MM.1S (cell line): ENCODE data around the gene FBXL19.
A peak's percentile ranks its signal among the peaks of the same experiment; 100 is the strongest.

Experiments used
- DNase-seq: peaks from one replicate; pipeline ENCODE4 v3.0.0-alpha.2; 2015
- H2AFZ ChIP-seq: fragments of 300-600 bp; sonication (generic); 2 replicates; pipeline ENCODE4 v1.6.0; 2016; ENCODE audit warnings: antibody characterized with exemption, low read length
- H3F3A ChIP-seq: fragments of 300-600 bp; sonication (generic); 2 replicates; pipeline ENCODE4 v1.6.1; 2016; ENCODE audit warnings: mild to moderate bottlenecking, antibody characterized with exemption, low read length, moderate library complexity, mixed read lengths; ENCODE audit not compliant: insufficient read depth
- H3K27ac ChIP-seq: fragments of 300-600 bp; sonication (generic); 2 replicates; pipeline ENCODE4 v1.5.1; 2016; ENCODE audit warnings: mild to moderate bottlenecking, low read length
- H3K27me3 ChIP-seq: fragments of 300-600 bp; sonication (generic); replicated peaks from 2 replicates; pipeline ENCODE4 v1.6.0; 2016; ENCODE audit warnings: low read length; ENCODE audit not compliant: insufficient read depth
- H3K36me3 ChIP-seq: fragments of 300-600 bp; sonication (generic); replicated peaks from 2 replicates; pipeline ENCODE4 v1.6.1; 2016; ENCODE audit warnings: mild to moderate bottlenecking, low read length, mixed read lengths; ENCODE audit not compliant: insufficient read depth
- H3K4me1 ChIP-seq: fragments of 300-600 bp; sonication (generic); 2 replicates; pipeline ENCODE4 v1.6.1; 2016; ENCODE audit warnings: low read length, mixed read lengths
- H3K4me2 ChIP-seq: fragments of 300-600 bp; sonication (generic); 2 replicates; pipeline ENCODE4 v1.6.0; 2016; ENCODE audit warnings: low read depth, low read length
- H3K4me3 ChIP-seq: fragments of 300-600 bp; sonication (generic); 2 replicates; pipeline ENCODE4 v1.5.1; 2016; ENCODE audit warnings: low read length, mixed read lengths
- H3K79me2 ChIP-seq: fragments of 300-600 bp; sonication (generic); 2 replicates; pipeline ENCODE4 v1.6.1; 2016; ENCODE audit warnings: mixed run types, low read length, mixed read lengths
- H3K9ac ChIP-seq: fragments of 300-600 bp; sonication (generic); 2 replicates; pipeline ENCODE4 v1.6.1; 2016; ENCODE audit warnings: low read length, mixed read lengths
- H3K9me2 ChIP-seq: fragments of 300-600 bp; sonication (generic); replicated peaks from 2 replicates; pipeline ENCODE4 v1.6.1; 2016; ENCODE audit warnings: mild to moderate bottlenecking, low read length, mixed read lengths; ENCODE audit not compliant: insufficient read depth
- H3K9me3 ChIP-seq: fragments of 300-600 bp; sonication (generic); replicated peaks from 2 replicates; pipeline ENCODE4 v1.6.1; 2016; ENCODE audit warnings: mild to moderate bottlenecking, low read length, mixed read lengths; ENCODE audit not compliant: insufficient read depth
- H4K20me1 ChIP-seq: fragments of 300-600 bp; sonication (generic); 2 replicates; pipeline ENCODE4 v1.6.1; 2016; ENCODE audit warnings: mild to moderate bottlenecking, low read length, moderate library complexity, mixed read lengths; ENCODE audit not compliant: insufficient read depth
- EZH2 ChIP-seq: fragments of 300-600 bp; sonication (generic); optimal IDR thresholded peaks from 2 replicates; pipeline ENCODE3; 2017; ENCODE audit warnings: low read depth, mild to moderate bottlenecking, antibody characterized with exemption, low read length, mixed read lengths
- EZH2phosphoT487 ChIP-seq: fragments of 300-600 bp; sonication (generic); IDR thresholded peaks from 2 replicates; pipeline ENCODE4 v1.6.1; 2018; ENCODE audit warnings: antibody characterized with exemption, low read length
- TF ChIP-seq, protein P1 (sequence below): fragments of 300-600 bp; sonication (generic); IDR thresholded peaks from 2 replicates; pipeline ENCODE4 v1.5.1; 2016; ENCODE audit warnings: antibody characterized with exemption, low read length, mixed read lengths

Gene FBXL19

DNA sequence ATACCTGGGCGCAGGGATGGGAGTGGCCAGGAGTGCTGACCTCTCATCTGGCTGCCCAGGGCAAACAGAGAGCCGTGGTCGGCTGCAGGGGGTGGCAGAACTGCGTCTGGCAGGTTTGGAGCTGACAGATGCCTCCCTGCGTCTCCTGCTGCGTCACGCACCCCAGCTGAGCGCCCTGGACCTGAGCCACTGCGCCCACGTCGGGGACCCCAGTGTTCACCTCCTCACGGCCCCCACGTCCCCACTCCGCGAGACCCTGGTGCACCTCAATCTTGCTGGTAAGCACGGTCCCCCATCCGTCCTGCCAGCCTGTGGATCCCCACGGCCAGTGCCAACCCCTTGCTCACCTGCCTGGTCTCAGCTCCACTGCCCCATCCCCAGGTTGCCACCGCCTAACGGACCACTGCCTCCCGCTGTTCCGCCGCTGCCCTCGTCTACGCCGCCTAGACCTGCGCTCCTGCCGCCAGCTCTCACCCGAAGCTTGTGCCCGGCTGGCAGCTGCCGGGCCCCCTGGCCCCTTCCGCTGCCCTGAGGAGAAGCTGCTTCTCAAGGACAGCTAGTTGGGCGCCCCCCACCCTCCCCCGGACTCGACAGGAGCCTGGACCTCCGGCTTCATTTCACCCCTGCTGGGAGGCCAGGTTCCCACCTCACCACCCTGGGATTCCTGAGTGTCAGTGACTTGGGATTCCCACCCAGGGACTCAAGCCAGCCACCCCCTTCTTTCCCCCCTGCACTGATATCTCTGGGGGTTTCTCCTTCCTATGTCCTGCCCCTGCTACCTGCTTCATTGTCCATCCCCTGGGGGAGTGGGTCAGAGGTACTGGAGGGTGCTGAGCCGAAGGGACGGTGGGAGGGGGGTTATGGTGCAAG, 23.5 kb downstream of the FBXL19 start:
- Histone ChIP-seq H3K4me3 (no peak overlapping the region), H3K9me2 (no peaks in the 10 kb centered on the region), H3K79me2 (peaks cover 14% of the 10 kb centered on the region), H2AFZ (no peak overlapping the region), H3K4me2 (no peak overlapping the region), H3K9ac (no peak overlapping the region), H4K20me1 (no peaks in the 10 kb centered on the region), H3K27me3 (no peaks in the 10 kb centered on the region), H3F3A (peaks cover 18% of the 10 kb centered on the region), H3K36me3 (no peaks in the 10 kb centered on the region), H3K27ac (no peak overlapping the region), H3K4me1 (peaks cover 14% of the 10 kb centered on the region), H3K9me3 (no peaks in the 10 kb centered on the region)
- TF ChIP-seq, protein P1, sequence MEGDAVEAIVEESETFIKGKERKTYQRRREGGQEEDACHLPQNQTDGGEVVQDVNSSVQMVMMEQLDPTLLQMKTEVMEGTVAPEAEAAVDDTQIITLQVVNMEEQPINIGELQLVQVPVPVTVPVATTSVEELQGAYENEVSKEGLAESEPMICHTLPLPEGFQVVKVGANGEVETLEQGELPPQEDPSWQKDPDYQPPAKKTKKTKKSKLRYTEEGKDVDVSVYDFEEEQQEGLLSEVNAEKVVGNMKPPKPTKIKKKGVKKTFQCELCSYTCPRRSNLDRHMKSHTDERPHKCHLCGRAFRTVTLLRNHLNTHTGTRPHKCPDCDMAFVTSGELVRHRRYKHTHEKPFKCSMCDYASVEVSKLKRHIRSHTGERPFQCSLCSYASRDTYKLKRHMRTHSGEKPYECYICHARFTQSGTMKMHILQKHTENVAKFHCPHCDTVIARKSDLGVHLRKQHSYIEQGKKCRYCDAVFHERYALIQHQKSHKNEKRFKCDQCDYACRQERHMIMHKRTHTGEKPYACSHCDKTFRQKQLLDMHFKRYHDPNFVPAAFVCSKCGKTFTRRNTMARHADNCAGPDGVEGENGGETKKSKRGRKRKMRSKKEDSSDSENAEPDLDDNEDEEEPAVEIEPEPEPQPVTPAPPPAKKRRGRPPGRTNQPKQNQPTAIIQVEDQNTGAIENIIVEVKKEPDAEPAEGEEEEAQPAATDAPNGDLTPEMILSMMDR: no peak
- no peak for TF ChIP-seq EZH2
- no peak for DNase-seq

DNA sequence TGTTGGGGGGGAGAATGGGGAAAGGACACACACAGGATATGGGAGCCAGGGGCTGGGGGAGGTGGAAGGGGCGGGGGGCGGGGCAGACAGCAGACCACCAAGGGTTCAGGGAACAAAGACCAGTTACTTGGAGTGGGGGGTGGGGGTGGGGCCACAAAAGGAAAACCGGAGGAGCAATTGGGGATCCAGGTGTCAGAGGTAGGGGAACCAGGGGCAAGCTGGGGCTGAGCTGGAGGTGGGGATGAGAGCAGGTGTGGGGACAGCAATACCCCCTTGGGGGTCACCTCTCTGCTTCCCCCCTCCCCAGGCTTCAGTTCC, 24.1 kb downstream of the FBXL19 start:
- no peak for TF ChIP-seq EZH2phosphoT487
- H3F3A ChIP-seq: peaks cover 14% of the 10 kb centered on the region
- no peak overlapping the region for H3K9ac ChIP-seq
- DNase-seq: no peak
- peaks cover 9% of the 10 kb centered on the region for H3K4me1 ChIP-seq
- no peak overlapping the region for H3K27ac ChIP-seq
- H3K27me3 ChIP-seq: no peaks in the 10 kb centered on the region
- no peaks in the 10 kb centered on the region for H3K36me3 ChIP-seq
- H3K9me2 ChIP-seq: no peaks in the 10 kb centered on the region
- H3K79me2 ChIP-seq: peaks cover 14% of the 10 kb centered on the region
- H4K20me1 ChIP-seq: no peaks in the 10 kb centered on the region
- no peak overlapping the region for H2AFZ ChIP-seq
- no peak overlapping the region for H3K4me2 ChIP-seq
- H3K4me3 ChIP-seq: no peak overlapping the region
- no peaks in the 10 kb centered on the region for H3K9me3 ChIP-seq

DNA sequence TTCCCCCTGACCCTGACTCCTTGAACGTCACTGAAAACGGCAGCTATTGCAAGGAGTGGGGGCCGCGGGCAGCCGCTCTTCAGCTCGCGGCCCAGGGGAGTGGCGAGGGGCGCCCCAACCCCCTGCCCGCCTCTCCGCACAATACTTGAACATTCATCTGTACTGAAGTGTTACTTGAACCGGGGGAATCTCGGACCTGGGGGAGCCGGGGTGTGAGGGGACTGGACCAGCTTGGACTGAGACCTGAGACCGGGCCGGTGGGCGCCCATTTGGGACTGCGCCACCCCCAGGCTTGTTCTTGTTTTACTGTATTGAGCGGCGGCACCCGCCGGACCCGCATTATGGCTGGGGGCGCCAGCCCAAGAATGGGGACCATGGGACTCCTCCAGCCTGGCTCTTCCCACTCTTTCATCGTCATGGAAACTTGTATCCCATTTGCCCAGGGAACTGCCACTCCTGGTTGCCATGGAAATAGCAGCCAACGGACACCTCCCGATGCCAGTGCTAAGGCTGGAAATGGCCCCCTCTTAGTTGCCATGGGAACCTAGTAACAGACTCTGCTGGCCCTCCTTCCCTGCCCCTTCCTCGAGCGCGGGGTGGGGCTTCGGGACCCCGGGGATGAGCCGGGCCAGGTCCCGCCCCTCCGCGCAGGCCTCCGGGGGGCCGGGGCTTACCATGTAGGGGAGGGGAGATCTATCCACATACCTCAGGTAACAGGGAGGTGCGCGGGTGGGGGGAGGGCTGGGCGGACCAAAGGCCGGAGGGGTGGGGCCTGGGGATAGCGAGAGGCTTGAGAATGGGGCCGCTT, 24.7 kb downstream of the FBXL19 start:
- Histone ChIP-seq H3K4me1 (peaks cover 8% of the 10 kb centered on the region), H3K9me2 (no peaks in the 10 kb centered on the region), H3K36me3 (no peaks in the 10 kb centered on the region), H3K4me3 (peak overlapping the region; percentile 96), H3K9ac (no peak overlapping the region; the same call in 1 of the 2 replicates), H4K20me1 (no peaks in the 10 kb centered on the region), H3K4me2 (peak overlapping the region; percentile 100), H3F3A (peaks cover 10% of the 10 kb centered on the region), H3K9me3 (no peaks in the 10 kb centered on the region), H3K27ac (no peak overlapping the region), H2AFZ (peak overlapping the region; percentile 80; the same call in 1 of the 2 replicates), H3K27me3 (no peaks in the 10 kb centered on the region), H3K79me2 (peaks cover 14% of the 10 kb centered on the region)
- TF ChIP-seq EZH2phosphoT487 (no peak), EZH2 (no peak)
- TF ChIP-seq, protein P1: no peak
- DNase-seq: no peak
